ENCODE data around the gene AOAH.

AOAH gene

GRCh38 chr7:36532981-36533499 is 191.3 kb downstream of the AOAH start:
- H3K4me1 ChIP-seq (ENCODE audit: control insufficient read depth, low read length), result no peaks in the 10 kb centered on the region
- H3K9me2 ChIP-seq (replicated peaks; ENCODE audit: control insufficient read depth, low read length), result no peaks in the 10 kb centered on the region
- peaks cover 6% of the 10 kb centered on the region; the same call in 1 of the 2 replicates for H3K27me3 ChIP-seq (ENCODE audit: control insufficient read depth, low read length)
- no peak overlapping the region for H3K4me2 ChIP-seq (ENCODE audit: low read length)
- no peaks in the 10 kb centered on the region for H3K9me3 ChIP-seq (ENCODE audit: control insufficient read depth, insufficient read depth, low read length)
- H3K79me2 ChIP-seq (ENCODE audit: control insufficient read depth, low read length), result no peaks in the 10 kb centered on the region
- H4K20me1 ChIP-seq (ENCODE audit: control insufficient read depth, insufficient read depth, low read depth, low read length), result no peaks in the 10 kb centered on the region
- H3F3A ChIP-seq (ENCODE audit: control insufficient read depth, insufficient read depth), result no peaks in the 10 kb centered on the region
- no peaks in the 10 kb centered on the region for H3K36me3 ChIP-seq (ENCODE audit: control insufficient read depth, low read length)
- no peak overlapping the region for H3K27ac ChIP-seq (ENCODE audit: low read depth, low read length)
- no peak overlapping the region for H3K4me3 ChIP-seq (ENCODE audit: low read length)
- TF ChIP-seq EZH2phosphoT487 (IDR thresholded peaks at IDR 0.05; ENCODE audit: borderline replicate concordance, low read length) (no peak), CTCF (IDR thresholded peaks at IDR 0.05; ENCODE audit: low read depth, low read length, poor library complexity, severe bottlenecking) (no peak)

GRCh38 chr7:36531951-36532350 is 192.3 kb downstream of the AOAH start:
- peaks cover 6% of the 10 kb centered on the region; the same call in 1 of the 2 replicates for H3K27me3 ChIP-seq (ENCODE audit: control insufficient read depth, low read length)
- no peak overlapping the region for H3K4me3 ChIP-seq (ENCODE audit: low read length)
- no peaks in the 10 kb centered on the region for H3K9me3 ChIP-seq (ENCODE audit: control insufficient read depth, insufficient read depth, low read length)
- no peak overlapping the region for H3K4me2 ChIP-seq (ENCODE audit: low read length)
- TF ChIP-seq EZH2phosphoT487 (IDR thresholded peaks at IDR 0.05; ENCODE audit: borderline replicate concordance, low read length) (no peak), CTCF (IDR thresholded peaks at IDR 0.05; ENCODE audit: low read depth, low read length, poor library complexity, severe bottlenecking) (no peak)
- H3F3A ChIP-seq (ENCODE audit: control insufficient read depth, insufficient read depth), result no peaks in the 10 kb centered on the region
- no peaks in the 10 kb centered on the region for H3K9me2 ChIP-seq (replicated peaks; ENCODE audit: control insufficient read depth, low read length)
- no peaks in the 10 kb centered on the region for H3K4me1 ChIP-seq (ENCODE audit: control insufficient read depth, low read length)
- no peaks in the 10 kb centered on the region for H4K20me1 ChIP-seq (ENCODE audit: control insufficient read depth, insufficient read depth, low read depth, low read length)
- H3K36me3 ChIP-seq (ENCODE audit: control insufficient read depth, low read length), result no peaks in the 10 kb centered on the region
- H3K79me2 ChIP-seq (ENCODE audit: control insufficient read depth, low read length), result no peaks in the 10 kb centered on the region
- no peak overlapping the region for H3K27ac ChIP-seq (ENCODE audit: low read depth, low read length)

GRCh38 chr7:36530456-36530855 is 193.8 kb downstream of the AOAH start:
- Histone ChIP-seq H3K9me2 (replicated peaks; ENCODE audit: control insufficient read depth, low read length) (no peaks in the 10 kb centered on the region), H3K9me3 (ENCODE audit: control insufficient read depth, insufficient read depth, low read length) (no peaks in the 10 kb centered on the region), H3K4me2 (ENCODE audit: low read length) (no peak overlapping the region), H3K79me2 (ENCODE audit: control insufficient read depth, low read length) (no peaks in the 10 kb centered on the region), H3K4me1 (ENCODE audit: control insufficient read depth, low read length) (no peaks in the 10 kb centered on the region), H3F3A (ENCODE audit: control insufficient read depth, insufficient read depth) (no peaks in the 10 kb centered on the region), H3K27me3 (ENCODE audit: control insufficient read depth, low read length) (peaks cover 6% of the 10 kb centered on the region; the same call in 1 of the 2 replicates), H3K27ac (ENCODE audit: low read depth, low read length) (no peak overlapping the region), H3K36me3 (ENCODE audit: control insufficient read depth, low read length) (no peaks in the 10 kb centered on the region), H3K4me3 (ENCODE audit: low read length) (no peak overlapping the region), H4K20me1 (ENCODE audit: control insufficient read depth, insufficient read depth, low read depth, low read length) (no peaks in the 10 kb centered on the region)
- TF ChIP-seq EZH2phosphoT487 (IDR thresholded peaks at IDR 0.05; ENCODE audit: borderline replicate concordance, low read length) (no peak), CTCF (IDR thresholded peaks at IDR 0.05; ENCODE audit: low read depth, low read length, poor library complexity, severe bottlenecking) (no peak)

All from DOHH2 (cell line).